ENCODE measurements around the gene MINDY2.
"Not testable (repeated sequence)": the region's sequence is repeated elsewhere in the genome, so short reads cannot be mapped to it uniquely, and the experiment has no call there.

The MINDY2 gene

GRCh38 chr15:58752716-58753115, 18.4 kb upstream of the MINDY2 start:
- DNase-seq: no peak

GRCh38 chr15:58755350-58755749, 15.8 kb upstream of the MINDY2 start:
- DNase-seq: no peak

- no peak for DNase-seq
These were observed 15.1 kb upstream of the MINDY2 start for GRCh38 chr15:58755956-58756355.

- no peak for DNase-seq
These were observed 13.0 kb upstream of the MINDY2 start for GRCh38 chr15:58758141-58758540.

GRCh38 chr15:58760385-58761009, 10.6 kb upstream of the MINDY2 start:
- DNase-seq: no peak

- DNase-seq: no peak
These were observed 10.1 kb upstream of the MINDY2 start for GRCh38 chr15:58761010-58761388.

- no peak for DNase-seq
These were observed 8.8 kb upstream of the MINDY2 start for GRCh38 chr15:58762285-58762684.

- DNase-seq: no peak
These were observed 8.4 kb upstream of the MINDY2 start for GRCh38 chr15:58762731-58763130.

GRCh38 chr15:58764468-58764867, 6.6 kb upstream of the MINDY2 start:
- no peak for DNase-seq

- DNase-seq: no peak
These were observed 4.8 kb upstream of the MINDY2 start for GRCh38 chr15:58766290-58766689.

- DNase-seq: not testable (repeated sequence)
These were observed 2.5 kb upstream of the MINDY2 start for GRCh38 chr15:58768601-58769004.

GRCh38 chr15:58770519-58770856, 614 bp upstream of the MINDY2 start:
- DNase-seq: peak; percentile 84

- DNase-seq: peak; percentile 12
These were observed 634 bp downstream of the MINDY2 start for GRCh38 chr15:58771621-58772250.

GRCh38 chr15:58773024-58773423, 1.9 kb downstream of the MINDY2 start:
- no peak for DNase-seq

- no peak for DNase-seq
These were observed 4.3 kb downstream of the MINDY2 start for GRCh38 chr15:58775402-58775801.

GRCh38 chr15:58777107-58777506, 6.0 kb downstream of the MINDY2 start:
- no peak for DNase-seq

- no peak for DNase-seq
These were observed 8.5 kb downstream of the MINDY2 start for GRCh38 chr15:58779554-58779953.

- no peak for DNase-seq
These were observed 14.3 kb downstream of the MINDY2 start for GRCh38 chr15:58785355-58785754.

- no peak for DNase-seq
These were observed 17.1 kb downstream of the MINDY2 start for GRCh38 chr15:58788056-58788710.

GRCh38 chr15:58793862-58794261, 22.8 kb downstream of the MINDY2 start:
- DNase-seq: peak; percentile 62

- no peak for DNase-seq
These were observed 24.7 kb downstream of the MINDY2 start for GRCh38 chr15:58795825-58796224.

GRCh38 chr15:58797505-58797904, 26.4 kb downstream of the MINDY2 start:
- DNase-seq: no peak

- DNase-seq: no peak
These were observed 34.0 kb downstream of the MINDY2 start for GRCh38 chr15:58805095-58805494.

- not testable (repeated sequence) for DNase-seq
These were observed 52.2 kb downstream of the MINDY2 start for GRCh38 chr15:58823267-58823666.

All from fibroblast of skin of abdomen (primary cell).